Hematopoietic multipotent progenitor cell (in vitro differentiated cells): ENCODE data around the gene RIPOR2. TPM values are rescaled to one million over a fixed set of nuclear protein-coding genes. Genes with fewer than 3 reads are reported as not detected.
"Not testable (repeated sequence)": the region's sequence is repeated elsewhere in the genome, so short reads cannot be mapped to it uniquely, and the experiment has no call there.

Experiments
- DNase-seq, 3 donors: peaks; one replicate each; pipeline ENCODE4 v3.0.0-alpha.2; 2011 to 2015; ENCODE audit warnings: low read depth in 2 of 3, low spot score in 2 of 3
- total RNA-seq: library from RNA; depleted of rRNA; stranded (reverse); fragments of >200 nt; gene quantifications from one replicate; pipeline ENCODE4 v1.2.3, GENCODE V29; 2012

The RIPOR2 gene
- total RNA-seq, 1 donor, result 55.5 TPM

GRCh38 chr6:24927985-24928745, 7.6 kb downstream of the RIPOR2 start:
- DNase-seq, result no peak

DNA sequence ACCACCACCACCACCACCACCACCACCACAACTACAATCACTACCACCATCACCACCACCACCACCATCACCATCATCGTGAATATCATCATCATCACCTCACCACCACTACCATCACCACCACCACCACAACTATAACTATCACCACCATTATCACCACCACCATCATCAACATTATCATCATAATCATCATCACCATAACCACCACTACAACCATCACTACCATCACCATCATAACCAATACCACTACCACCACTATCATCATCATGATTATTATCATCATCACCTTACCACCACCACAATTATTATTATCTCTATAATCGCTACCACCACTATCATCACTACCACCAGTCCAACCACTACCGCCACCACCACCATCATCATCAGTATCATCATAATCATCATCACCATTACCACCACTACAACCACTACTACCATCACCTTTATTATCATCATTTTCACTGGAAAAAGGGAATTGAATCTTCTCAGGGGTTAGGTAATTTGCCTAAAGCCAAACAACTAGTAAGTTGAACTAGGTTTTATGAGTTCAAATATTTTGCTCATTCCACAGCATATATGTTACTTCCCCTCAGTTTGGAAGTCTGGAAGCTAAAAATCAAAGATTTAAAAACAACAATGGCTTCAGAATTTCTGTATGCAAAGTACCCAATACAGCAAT, 8.3 kb downstream of the RIPOR2 start:
- DNase-seq, result no peak

- not testable (repeated sequence) for DNase-seq
These were observed 9.1 kb downstream of the RIPOR2 start for GRCh38 chr6:24926647-24927046.

GRCh38 chr6:24926192-24926591, 9.6 kb downstream of the RIPOR2 start:
- no peak for DNase-seq

DNA sequence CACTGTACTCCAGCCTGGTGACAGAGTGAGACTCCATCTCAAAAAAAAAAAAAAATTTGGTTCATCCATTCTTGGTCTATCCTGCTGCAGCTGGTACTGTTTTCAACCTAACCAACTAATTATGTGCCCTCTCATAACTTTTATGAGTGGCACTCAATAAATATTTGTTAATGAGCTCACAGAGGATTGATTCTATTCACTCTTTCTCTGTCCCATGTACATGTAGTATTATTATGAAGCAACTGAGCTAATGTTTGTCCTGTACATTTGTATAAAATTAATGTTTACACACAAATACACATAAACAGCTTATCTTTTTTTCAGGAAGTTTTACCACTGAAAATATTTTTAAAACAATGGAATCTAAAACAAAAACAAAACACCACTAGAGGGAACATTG, 10.1 kb downstream of the RIPOR2 start:
- no peak for DNase-seq

- no peak for DNase-seq
These were observed 11.0 kb downstream of the RIPOR2 start for GRCh38 chr6:24924580-24925356.

- DNase-seq, result no peak
These were observed 11.8 kb downstream of the RIPOR2 start for GRCh38 chr6:24923885-24924401.

DNA sequence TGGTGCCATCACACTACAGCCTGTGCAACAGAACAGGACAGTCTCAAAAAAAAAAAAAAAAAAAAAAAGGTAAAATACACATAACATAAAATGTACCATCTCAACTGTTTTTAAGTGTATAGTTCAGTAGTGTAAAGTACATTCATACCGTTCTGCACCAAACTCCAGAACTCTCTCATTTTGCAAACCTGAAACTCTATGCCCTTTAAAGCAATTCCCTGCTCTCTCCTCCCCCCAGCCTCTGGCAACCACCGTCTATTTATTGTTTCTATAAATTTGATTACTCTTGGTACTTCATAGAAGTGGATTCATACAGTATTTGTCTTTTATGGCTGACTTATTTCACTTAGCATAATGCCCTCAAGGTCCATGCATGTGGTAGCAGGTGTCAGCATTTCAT, 12.9 kb downstream of the RIPOR2 start:
- no peak for DNase-seq

- DNase-seq, result no peak
These were observed 13.6 kb downstream of the RIPOR2 start for GRCh38 chr6:24922170-24922569.

DNA sequence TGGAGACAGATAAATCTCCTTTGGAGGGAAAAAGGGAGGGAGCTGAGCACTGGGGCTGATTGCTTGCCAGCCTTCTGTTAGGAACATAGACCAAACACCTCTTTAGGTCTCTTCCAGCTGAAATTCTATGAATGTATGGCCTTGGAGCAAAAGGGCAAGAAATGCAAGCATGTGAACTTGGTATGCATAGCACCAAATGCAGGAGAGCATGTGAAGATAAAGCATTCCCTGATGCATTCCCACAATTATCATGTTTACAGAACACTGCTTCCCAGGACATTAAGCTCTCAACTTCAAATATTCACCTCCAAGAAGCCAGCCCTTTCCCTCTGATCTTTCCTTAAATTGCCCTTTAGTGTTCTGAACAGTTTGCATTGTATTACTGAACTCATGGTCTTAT, 15.6 kb downstream of the RIPOR2 start:
- no peak for DNase-seq

DNA sequence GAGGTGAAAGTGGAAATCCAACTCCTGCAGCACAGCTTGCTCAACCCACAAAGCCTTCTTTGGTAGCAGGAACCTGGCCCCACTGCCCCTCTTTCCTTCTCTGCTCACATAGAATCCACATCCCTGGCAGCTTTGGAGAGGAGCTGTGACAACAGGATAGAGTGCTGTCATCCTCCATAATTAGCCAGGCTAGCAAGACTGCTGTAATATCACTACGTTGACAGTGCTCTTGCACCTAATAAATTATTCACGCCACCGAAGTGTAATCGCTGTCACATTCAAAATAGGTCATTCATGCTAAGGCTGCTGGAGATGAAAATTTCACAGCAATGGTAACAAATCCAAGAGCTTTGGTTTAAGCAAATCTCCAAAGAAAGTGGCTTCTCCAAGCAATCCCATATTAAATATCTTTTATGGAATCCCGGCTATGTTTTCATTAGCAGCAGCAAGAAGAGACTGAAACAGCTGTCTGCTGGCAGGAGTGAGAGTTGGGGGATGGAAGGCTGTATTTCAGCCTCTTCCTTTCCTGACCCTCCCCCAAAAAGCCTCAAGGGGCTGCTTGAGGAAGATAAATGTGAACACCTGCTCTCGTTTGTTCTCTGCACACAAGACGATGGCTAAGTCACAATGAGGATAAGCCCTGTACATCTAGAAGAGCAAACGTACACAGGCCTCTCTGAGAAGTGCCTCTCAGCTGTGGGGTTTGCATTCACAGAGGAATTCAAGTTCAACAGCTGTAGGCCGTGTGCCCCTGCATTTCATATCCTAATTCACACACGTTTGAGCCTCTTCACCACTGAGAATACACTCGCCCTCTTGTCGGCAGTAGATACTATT, 16.5 kb downstream of the RIPOR2 start:
- DNase-seq, result peak in 1 of 3 donors; percentile 65

- DNase-seq, result no peak
These were observed 17.1 kb downstream of the RIPOR2 start for GRCh38 chr6:24918641-24919055.

- no peak for DNase-seq
These were observed 19.3 kb downstream of the RIPOR2 start for GRCh38 chr6:24916496-24916895.

- DNase-seq, result no peak
These were observed 20.1 kb downstream of the RIPOR2 start for GRCh38 chr6:24915641-24916040.

DNA sequence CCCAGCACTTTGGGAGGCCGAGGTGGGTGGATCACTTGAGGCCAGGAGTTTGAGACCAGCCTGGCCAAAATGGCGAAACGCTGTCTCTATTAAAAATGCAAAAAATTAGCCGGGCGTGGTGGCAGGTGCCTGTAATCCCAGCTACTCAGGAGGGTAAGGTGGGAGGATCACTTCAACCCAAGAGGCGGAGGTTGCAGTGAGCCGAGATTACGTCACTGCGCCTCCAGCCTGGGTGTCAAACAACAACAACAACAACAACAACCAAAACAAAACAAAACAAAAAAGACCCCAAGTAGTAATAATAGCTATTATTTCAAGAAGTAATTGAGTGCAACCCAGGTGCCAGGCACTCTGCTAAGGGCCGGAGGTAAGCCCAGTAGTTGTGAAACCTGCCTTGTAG, 21.7 kb downstream of the RIPOR2 start:
- DNase-seq, result not testable (repeated sequence)

- DNase-seq, result no peak
These were observed 23.9 kb downstream of the RIPOR2 start for GRCh38 chr6:24911796-24912382.

GRCh38 chr6:24910961-24911725, 24.6 kb downstream of the RIPOR2 start:
- peak in 2 of 3 donors; percentile 54 to 65 for DNase-seq

GRCh38 chr6:24910331-24910960, 25.3 kb downstream of the RIPOR2 start:
- DNase-seq, result peak in 2 of 3 donors; percentile 37 to 50
